CD4-positive, alpha-beta T cell treated with Interleukin-4 for 1 hour (primary cell): Measurements from ENCODE around the gene ERF.

Experiments
- DNase-seq, 2 donors: peaks; one replicate each; pipeline ENCODE4 v3.0.0-alpha.2; 2020 to 2022

Gene ERF

DNA sequence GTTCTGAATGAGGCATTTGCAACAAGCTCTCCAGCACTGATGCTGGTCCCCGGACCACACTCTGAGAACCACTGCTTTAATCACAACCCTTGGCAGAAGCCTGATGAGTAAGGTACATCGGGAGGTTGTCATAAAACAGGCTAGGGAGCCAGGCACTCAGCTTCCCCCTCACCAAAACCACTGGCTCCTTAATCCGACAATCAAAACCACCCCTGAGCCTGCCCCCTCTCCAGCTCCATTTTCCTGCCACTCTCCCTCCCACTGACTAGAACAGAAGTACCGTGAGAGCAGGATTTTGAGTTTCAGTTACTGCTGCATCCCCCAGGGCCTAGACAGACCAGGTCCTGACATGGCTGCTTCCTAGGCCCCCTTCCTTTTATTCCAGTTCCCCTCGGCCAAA lies 19.7 kb downstream of the ERF start:
- DNase-seq: no peak

DNA sequence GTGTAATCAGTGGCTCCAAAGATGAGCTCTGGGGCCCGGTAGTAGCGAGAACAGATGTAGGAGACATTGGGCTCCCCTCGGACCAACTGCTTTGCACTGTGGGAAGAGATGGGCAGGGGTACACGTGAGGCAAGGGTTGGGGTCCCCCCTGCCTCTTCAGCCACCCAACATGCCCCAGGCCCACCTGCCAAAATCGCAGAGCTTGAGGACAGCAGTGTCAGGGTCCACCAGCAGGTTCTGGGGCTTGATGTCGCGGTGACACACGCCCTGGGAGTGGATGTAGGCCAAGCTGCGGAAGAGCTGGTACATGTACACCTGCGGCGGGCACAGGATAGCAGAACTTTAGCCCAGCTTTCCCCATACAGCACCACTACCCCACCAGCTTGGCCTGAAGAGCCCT lies 20.6 kb downstream of the ERF start:
- DNase-seq: no peak

GRCh38 chr19:42233678-42234292 lies 21.1 kb downstream of the ERF start:
- DNase-seq: no peak

- DNase-seq: no peak
Measured at GRCh38 chr19:42233106-42233505, 21.8 kb downstream of the ERF start.

- no peak for DNase-seq
Measured at GRCh38 chr19:42232435-42232834, 22.5 kb downstream of the ERF start.

DNA sequence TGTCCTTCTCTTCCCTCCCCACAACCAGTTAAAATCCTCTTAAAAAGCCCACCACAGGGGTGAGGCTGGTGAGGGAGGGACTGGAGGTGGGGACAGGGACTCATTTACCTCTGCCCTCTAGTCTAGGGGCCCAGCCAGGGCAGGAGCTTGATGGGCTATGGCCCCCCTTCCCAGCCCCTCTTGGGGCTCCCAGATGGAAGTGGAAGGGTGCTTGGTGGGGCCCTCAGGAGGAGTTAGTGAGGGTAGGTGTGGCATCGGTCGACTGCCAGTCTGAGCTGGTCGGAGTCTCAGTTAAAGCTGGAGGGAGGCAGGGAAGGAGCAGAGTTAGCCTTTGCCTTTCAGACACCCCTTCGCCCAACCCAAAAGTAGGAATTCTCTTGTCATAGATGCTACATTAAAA lies 24.4 kb downstream of the ERF start:
- DNase-seq: no peak

GRCh38 chr19:42229855-42230351 lies 25.0 kb downstream of the ERF start:
- DNase-seq: no peak

DNA sequence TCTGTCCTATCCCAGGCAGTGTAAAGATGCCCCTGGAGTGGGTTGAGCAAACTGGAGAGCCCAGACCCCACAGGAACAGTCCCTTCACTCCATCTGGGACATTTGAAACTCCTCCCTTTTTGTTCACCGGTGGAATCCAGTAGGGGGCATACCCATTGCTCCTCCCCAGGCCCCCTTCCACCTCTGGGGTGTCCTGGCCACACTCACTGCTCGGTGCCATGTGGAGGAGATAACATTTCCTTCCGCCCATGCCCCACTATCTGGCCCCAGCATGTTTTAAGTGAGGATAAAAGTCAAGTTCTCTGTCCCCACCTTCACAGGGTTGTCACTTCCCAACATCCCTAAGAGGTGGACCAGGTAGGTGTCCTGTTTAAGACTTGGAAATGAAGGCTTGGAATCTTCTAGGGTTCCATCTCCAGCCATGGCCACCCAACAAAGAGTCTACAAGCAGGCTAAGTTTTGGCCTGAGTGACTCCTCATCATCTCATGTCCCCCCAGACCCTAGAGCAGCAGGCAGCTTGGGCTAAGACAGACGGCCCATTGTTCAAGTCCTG lies 25.6 kb downstream of the ERF start:
- DNase-seq: no peak

DNA sequence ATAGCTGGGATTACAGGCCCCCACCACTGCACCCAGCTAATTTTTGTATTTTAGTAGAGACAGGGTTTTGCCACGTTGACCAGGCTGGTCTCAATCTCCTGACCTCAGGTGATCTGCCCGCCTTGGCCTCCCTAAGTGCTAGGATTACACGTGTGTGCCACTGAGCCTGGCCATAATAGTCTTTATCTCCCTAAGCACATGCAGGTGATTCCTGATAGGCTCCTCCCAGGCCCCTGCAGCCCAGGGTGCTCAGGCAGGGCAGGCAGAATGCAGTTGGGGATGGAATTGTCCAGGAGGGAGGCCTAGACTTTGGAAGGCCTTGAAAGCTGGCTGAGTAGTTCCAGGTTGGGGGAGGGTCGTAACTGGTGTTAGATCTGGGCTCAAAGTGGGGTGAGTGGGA lies 26.3 kb downstream of the ERF start:
- DNase-seq: no peak

DNA sequence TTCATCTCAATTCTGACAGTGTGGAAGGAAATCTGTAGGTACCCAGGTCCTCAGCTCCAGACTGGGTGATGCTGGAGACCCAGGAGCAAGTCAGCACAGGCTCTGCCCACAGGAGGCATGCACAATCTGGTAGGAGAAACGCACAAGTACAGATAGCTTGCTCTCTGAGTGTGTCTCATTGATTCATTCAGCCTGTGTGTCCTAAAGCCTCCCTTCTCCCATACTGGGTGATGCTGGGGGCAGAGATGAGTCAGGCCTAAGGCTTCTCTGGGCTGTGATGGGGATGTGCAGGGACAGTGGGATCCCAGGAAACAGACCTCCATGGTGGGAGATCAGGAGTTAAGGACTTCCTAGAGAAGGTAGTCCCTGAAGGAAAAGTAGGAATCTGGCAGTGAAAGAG lies 28.0 kb downstream of the ERF start:
- DNase-seq: no peak

DNA sequence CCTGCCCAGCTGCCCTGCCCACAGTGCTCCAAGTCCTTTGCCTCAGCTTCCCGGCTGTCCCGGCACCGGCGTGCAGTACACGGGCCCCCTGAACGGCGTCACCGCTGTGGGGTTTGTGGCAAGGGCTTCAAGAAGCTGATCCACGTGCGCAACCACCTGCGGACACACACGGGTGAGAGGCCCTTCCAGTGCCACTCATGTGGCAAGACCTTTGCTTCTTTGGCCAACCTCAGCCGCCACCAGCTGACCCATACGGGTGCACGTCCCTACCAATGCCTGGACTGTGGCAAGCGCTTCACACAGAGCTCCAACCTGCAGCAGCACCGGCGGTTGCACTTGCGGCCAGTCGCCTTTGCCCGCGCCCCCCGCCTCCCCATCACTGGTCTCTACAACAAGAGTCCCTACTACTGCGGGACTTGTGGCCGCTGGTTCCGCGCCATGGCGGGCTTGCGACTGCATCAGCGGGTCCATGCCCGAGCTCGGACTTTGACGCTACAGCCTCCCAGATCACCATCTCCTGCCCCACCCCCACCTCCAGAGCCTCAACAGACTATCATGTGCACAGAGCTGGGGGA lies 29.1 kb downstream of the ERF start:
- no peak for DNase-seq

DNA sequence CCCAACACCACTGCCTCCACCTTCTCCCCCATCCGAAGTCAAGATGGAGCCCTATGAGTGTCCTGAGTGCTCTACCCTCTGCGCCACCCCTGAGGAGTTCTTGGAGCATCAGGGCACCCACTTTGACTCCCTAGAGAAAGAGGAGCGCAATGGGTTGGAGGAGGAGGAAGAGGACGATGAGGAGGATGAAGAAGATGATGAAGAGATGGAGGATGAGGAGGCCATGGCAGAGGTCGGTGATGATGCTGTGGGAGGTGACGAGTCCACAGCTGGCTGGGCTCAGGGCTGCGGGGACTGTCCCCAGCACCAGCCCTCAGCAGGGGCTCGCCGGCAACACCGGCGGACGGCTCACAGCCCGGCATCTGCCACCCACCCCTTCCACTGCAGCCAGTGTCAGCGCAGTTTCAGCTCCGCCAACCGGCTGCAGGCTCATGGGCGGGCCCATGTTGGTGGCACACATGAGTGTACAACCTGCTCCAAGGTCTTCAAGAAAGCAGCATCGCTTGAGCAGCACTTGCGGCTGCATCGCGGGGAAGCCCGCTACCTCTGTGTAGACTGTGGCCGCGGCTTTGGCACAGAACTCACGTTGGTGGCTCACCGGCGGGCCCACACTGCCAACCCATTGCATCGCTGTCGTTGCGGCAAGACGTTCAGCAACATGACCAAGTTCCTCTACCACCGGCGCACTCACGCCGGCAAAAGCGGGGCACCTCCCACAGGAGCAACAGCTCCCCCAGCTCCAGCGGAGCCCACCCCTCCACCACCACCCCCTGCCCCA lies 29.8 kb downstream of the ERF start:
- DNase-seq: no peak

DNA sequence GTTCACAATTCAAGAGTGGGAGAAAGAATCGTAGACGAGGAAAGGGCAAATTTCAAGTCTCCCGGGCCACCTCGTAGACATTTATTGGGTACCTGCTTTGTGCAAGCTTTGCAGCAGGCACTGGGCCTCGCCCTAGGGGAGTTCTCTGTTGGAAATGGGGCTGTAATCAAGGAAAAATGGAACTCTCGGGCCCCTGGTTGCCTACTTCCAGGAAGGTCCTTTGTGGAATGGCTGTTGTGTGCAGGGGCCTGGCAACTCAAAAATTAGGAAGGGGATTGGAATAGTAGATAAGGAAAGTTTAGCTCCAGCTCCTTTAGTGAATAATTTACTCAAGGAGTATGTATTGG lies 34.2 kb downstream of the ERF start:
- no peak for DNase-seq

GRCh38 chr19:42219812-42220750 lies 34.8 kb downstream of the ERF start, which contains the start of gene ZNF526:
Gene ZNF526, plus strand, starts transcription at chr19:42220312. Its CDS starts 4,092 bp downstream, at chr19:42224404.
- DNase-seq: peak; percentile 98

DNA sequence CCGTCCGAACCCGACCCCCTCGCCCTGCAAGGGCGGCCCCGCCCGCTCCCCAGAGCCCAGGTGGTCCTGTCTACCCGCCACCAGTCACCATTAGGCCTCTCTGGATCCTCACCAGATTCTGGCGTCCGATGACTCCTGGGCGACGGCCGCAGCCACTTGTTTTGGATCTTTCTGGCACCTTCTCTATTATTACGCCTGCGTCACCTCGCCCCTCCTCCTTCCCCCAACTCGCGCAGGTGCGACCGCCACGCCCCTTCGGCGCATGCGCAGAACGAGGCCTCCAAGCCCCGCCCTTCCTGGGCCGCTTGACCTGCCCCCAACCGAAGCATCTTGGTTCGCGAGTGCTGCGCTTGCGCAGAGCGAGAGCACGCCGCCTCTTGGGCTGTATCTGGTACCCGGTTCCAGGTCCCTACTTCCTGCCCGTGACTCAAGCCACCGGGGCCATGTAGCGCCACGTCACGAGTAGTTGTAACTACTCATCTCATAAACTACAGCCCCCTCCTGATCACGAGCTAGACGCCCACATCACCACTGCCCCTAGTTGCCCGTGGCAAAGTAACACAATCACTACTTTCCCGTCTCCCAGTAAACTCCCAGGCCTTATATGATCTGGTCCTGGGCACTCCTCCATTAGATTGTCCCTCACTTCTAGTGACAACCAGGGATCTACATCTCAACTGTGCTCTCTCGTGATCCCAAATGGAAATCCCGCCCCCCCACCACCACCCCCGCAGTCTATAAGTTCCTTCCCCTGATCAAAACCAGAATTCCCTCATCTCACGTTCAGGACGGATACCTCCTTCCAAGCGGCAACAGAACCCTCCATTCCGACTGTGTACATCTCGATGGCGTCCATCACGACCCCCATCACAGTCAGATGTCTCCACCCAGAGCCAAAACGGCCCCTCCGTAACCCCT lies 37.1 kb downstream of the ERF start, which contains the start of gene DEDD2:
Gene DEDD2 (minus strand): TSS at position 158 of the 918 bp plus-strand sequence. CDS start 670 bp downstream, outside the sequence.
- DNase-seq: peak; percentile 100

- peak in 1 of 2 donors; percentile 35 for DNase-seq
Measured at GRCh38 chr19:42216653-42217519, 38.0 kb downstream of the ERF start.

DNA sequence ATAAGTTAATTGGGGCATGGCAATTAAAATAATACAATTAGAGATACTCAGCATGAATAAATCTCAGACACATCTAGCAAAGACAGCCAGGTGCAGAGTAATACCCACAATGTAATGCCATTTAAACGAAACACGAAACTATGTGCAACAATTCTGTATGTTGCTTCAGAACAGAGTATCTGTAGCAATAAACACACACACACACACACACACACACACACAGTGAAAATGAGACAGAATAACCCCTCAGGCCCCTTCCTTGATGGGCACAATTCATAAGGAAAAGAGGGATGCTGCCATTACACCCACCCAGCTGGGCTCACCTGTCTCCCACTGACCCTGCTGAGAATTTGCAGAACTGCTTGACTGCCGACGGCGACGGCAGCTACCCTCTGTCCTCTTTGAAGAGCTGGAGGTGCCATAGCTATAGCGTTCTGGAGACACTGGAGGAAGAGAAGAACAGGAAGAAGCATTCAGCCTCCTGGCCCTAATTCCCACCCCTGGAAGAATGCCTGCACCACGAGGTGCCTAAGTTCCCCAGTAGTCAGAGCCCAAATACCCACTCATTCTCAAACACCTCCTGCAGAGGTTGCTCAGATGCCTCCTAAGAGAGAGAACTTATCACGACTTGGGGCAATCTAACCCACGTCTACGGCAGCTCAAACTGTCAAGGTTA lies 40.0 kb downstream of the ERF start:
- no peak for DNase-seq

DNA sequence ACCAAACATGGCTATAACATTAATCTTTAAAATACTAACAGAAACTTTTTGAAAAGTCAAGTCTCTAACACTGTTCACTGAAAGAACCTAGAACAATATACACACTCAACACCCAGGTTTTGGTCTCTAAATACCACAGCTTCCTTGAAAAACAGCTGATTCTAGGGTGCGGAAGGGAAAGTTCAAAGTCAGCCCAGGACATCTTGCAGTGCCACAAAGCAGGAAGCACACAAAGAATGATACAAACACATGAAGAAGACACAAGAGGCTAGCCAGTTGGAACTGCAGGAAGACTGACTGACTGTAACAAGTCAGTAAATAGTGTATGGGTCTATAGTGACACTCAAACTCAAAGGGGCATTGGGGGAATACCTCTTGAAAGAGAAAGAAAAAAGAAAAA lies 42.0 kb downstream of the ERF start:
- no peak for DNase-seq

GRCh38 chr19:42208612-42209011 lies 46.3 kb downstream of the ERF start:
- no peak for DNase-seq

- DNase-seq: peak in 1 of 2 donors; percentile 44
Measured at GRCh38 chr19:42207767-42208271, 47.1 kb downstream of the ERF start.
